Measurements from ENCODE around the gene MICAL2.

Gene MICAL2

GRCh38 chr11:12285811-12286222 lies 175.4 kb downstream of the MICAL2 start:
- H3K27ac ChIP-seq: peak overlapping the region; percentile 95
- ChIA-PET POLR2A (ENCODE audit: low non-redundant PET) (no interaction called here), CTCF (interaction anchor here (0.5 kb wide), 1 partner anchor 466 kb away, joined by 4 read pairs; no protein-coding TSS in a partner anchor)
- no peak for TF ChIP-seq CTCF (conservative IDR thresholded peaks at IDR 0.05; ENCODE audit: low read depth)
- DNase-seq (ENCODE audit: low spot score): no peak

- POLR2A ChIA-PET (ENCODE audit: low non-redundant PET): no interaction called here
- no peak for DNase-seq (ENCODE audit: low spot score)
- H3K27ac ChIP-seq: peak overlapping the region; percentile 95
- CTCF ChIA-PET: interaction anchor here (1.0 kb wide), 1 partner anchor 231 kb away, joined by 3 read pairs; no protein-coding TSS in a partner anchor
- no peak for TF ChIP-seq CTCF (conservative IDR thresholded peaks at IDR 0.05; ENCODE audit: low read depth)
These were observed 176.2 kb downstream of the MICAL2 start for GRCh38 chr11:12286606-12287005.

- H3K27ac ChIP-seq: peak overlapping the region; percentile 95
- DNase-seq (ENCODE audit: low spot score): peak; percentile 93
- ChIA-PET CTCF (interaction anchor here (1.0 kb wide), 1 partner anchor 231 kb away, joined by 3 read pairs; no protein-coding TSS in a partner anchor), POLR2A (ENCODE audit: low non-redundant PET) (no interaction called here)
- no peak for TF ChIP-seq CTCF (conservative IDR thresholded peaks at IDR 0.05; ENCODE audit: low read depth)
These were observed 176.6 kb downstream of the MICAL2 start for GRCh38 chr11:12287009-12287373.

GRCh38 chr11:12287374-12288211 lies 177.2 kb downstream of the MICAL2 start:
- POLR2A ChIA-PET (ENCODE audit: low non-redundant PET): no interaction called here

GRCh38 chr11:12288212-12288930 lies 178.0 kb downstream of the MICAL2 start:
- POLR2A ChIA-PET (ENCODE audit: low non-redundant PET): no interaction called here
- CTCF ChIA-PET: interaction anchor here (0.5 to 2.8 kb wide), 10 partner anchors 9 to 1434 kb away, joined by 3 to 13 read pairs (median 4); no protein-coding TSS in a partner anchor
- TF ChIP-seq CTCF (conservative IDR thresholded peaks at IDR 0.05; ENCODE audit: low read depth): peak; percentile 72
- peak; percentile 63 for DNase-seq (ENCODE audit: low spot score)
- H3K27ac ChIP-seq: peak overlapping the region; percentile 95

More at GRCh38 chr11:12287374-12288211, 177.2 kb downstream of the MICAL2 start:
- H3K27ac ChIP-seq: peak overlapping the region; percentile 95
- peak; percentile 49 for TF ChIP-seq CTCF (conservative IDR thresholded peaks at IDR 0.05; ENCODE audit: low read depth)
- peak; percentile 90 for DNase-seq (ENCODE audit: low spot score)
- CTCF ChIA-PET: interaction anchor here (0.6 to 2.8 kb wide), 6 partner anchors 10 to 977 kb away, joined by 3 to 13 read pairs (median 4); no protein-coding TSS in a partner anchor
